ENCODE measurements around the gene DUSP18.

GRCh38 chr22:30675436-30675835, 7.8 kb upstream of the DUSP18 start:
- TF ChIP-seq EZH2 (IDR thresholded peaks at IDR 0.05; ENCODE audit: insufficient read depth, poor library complexity, severe bottlenecking) = no peak
- no peak for TF ChIP-seq EZH2phosphoT487 (IDR thresholded peaks at IDR 0.05; ENCODE audit: insufficient read depth, low read depth)
